ENCODE measurements around the gene TRAPPC8.

DNA sequence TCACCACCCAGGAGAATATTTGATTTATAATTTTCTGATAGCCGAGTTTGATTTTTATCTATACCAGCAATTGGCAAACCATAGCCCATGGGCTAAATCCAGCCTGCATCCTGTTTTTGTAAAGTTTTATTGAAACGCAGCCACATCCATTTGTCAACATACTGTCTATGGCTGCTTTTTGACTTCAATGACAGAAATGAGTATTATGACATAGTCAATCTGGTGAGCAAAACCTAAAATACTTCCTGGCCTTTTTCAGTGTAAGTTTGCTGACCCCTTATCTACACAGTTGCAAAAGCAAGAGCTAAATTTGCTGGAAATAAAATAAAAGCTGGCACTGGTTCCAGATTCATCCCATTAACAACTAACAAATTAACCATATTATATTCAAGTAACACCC lies 102.4 kb downstream of the TRAPPC8 start:
- TF ChIP-seq, protein P1, sequence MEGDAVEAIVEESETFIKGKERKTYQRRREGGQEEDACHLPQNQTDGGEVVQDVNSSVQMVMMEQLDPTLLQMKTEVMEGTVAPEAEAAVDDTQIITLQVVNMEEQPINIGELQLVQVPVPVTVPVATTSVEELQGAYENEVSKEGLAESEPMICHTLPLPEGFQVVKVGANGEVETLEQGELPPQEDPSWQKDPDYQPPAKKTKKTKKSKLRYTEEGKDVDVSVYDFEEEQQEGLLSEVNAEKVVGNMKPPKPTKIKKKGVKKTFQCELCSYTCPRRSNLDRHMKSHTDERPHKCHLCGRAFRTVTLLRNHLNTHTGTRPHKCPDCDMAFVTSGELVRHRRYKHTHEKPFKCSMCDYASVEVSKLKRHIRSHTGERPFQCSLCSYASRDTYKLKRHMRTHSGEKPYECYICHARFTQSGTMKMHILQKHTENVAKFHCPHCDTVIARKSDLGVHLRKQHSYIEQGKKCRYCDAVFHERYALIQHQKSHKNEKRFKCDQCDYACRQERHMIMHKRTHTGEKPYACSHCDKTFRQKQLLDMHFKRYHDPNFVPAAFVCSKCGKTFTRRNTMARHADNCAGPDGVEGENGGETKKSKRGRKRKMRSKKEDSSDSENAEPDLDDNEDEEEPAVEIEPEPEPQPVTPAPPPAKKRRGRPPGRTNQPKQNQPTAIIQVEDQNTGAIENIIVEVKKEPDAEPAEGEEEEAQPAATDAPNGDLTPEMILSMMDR (IDR thresholded peaks at IDR 0.05) = no peak
- TF ChIP-seq ZFX (IDR thresholded peaks at IDR 0.05; ENCODE audit: borderline replicate concordance) = no peak

All from 22Rv1 (cell line).